HEK293 (cell line): Measurements from ENCODE around the gene ARMC8.

Experiments
- RBAK ChIP-seq: fragments of 450-650 bp; formaldehyde crosslinking; IDR thresholded peaks from 2 replicates; pipeline ENCODE4 v1.5.1; 2016; ENCODE audit warnings: missing biosample characterization, missing genetic modification characterization
- YY1 ChIP-seq: fragments of 450-650 bp; formaldehyde crosslinking; IDR thresholded peaks from 2 replicates; pipeline ENCODE4 v1.5.1; 2018; ENCODE audit warnings: missing biosample characterization, missing genetic modification characterization
- ZFHX2 ChIP-seq: fragments of 450-650 bp; formaldehyde crosslinking; conservative IDR thresholded peaks from 2 replicates; pipeline ENCODE4 v1.5.1; 2016; ENCODE audit warnings: missing biosample characterization, missing genetic modification characterization
- ZNF138 ChIP-seq: fragments of 450-650 bp; formaldehyde crosslinking; IDR thresholded peaks from 2 replicates; pipeline ENCODE4 v1.5.1; 2016; ENCODE audit warnings: missing biosample characterization, missing genetic modification characterization, borderline replicate concordance
- ZNF174 ChIP-seq: fragments of 450-650 bp; formaldehyde crosslinking; IDR thresholded peaks from 2 replicates; pipeline ENCODE4 v1.5.0; 2017; ENCODE audit warnings: missing biosample characterization, mild to moderate bottlenecking, missing genetic modification characterization
- ZNF202 ChIP-seq: fragments of 450-650 bp; formaldehyde crosslinking; IDR thresholded peaks from 2 replicates; pipeline ENCODE4 v1.5.1; 2016; ENCODE audit warnings: missing biosample characterization, missing genetic modification characterization, borderline replicate concordance
- ZNF513 ChIP-seq: fragments of 450-650 bp; IDR thresholded peaks from 2 replicates; pipeline ENCODE4 v1.5.1; 2018; ENCODE audit warnings: missing biosample characterization, missing genetic modification characterization
- ZNF654 ChIP-seq: fragments of 450-650 bp; formaldehyde crosslinking; IDR thresholded peaks from 2 replicates; pipeline ENCODE4 v1.5.1; 2016; ENCODE audit warnings: low read depth, missing biosample characterization, missing genetic modification characterization
- TF ChIP-seq, protein P1 (sequence below): fragments of 450-650 bp; formaldehyde crosslinking; IDR thresholded peaks from 2 replicates; pipeline ENCODE4 v1.5.1; 2016; ENCODE audit warnings: missing biosample characterization, missing genetic modification characterization
- TF ChIP-seq, protein P2 (sequence below): fragments of 450-650 bp; formaldehyde crosslinking; IDR thresholded peaks from 2 replicates; pipeline ENCODE4 v1.5.1; 2016; ENCODE audit warnings: missing biosample characterization, missing genetic modification characterization

DNA sequence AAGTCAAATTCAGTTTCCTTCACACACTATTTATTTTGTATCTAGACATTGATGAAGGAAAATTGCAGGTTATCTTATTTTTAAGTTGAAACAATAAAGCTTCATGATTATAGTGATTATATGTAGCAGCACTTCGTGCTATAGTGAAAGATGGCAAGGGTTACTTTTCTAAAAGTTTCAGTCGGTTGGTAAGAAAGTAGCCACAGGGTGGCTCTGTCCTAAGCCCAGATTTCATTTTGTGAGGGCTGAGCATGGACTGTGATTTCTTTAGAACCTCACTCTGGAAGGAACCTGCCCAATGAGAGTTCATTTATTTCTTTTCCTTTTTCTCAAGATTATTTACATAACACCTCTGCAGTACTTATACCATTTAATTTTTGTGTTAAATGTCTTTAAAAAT lies 76.0 kb downstream of the ARMC8 start:
- TF ChIP-seq ZNF138 (tag by site-specific recombination): no peak
- TF ChIP-seq ZNF174 (tag by site-specific recombination): no peak
- TF ChIP-seq, protein P1, sequence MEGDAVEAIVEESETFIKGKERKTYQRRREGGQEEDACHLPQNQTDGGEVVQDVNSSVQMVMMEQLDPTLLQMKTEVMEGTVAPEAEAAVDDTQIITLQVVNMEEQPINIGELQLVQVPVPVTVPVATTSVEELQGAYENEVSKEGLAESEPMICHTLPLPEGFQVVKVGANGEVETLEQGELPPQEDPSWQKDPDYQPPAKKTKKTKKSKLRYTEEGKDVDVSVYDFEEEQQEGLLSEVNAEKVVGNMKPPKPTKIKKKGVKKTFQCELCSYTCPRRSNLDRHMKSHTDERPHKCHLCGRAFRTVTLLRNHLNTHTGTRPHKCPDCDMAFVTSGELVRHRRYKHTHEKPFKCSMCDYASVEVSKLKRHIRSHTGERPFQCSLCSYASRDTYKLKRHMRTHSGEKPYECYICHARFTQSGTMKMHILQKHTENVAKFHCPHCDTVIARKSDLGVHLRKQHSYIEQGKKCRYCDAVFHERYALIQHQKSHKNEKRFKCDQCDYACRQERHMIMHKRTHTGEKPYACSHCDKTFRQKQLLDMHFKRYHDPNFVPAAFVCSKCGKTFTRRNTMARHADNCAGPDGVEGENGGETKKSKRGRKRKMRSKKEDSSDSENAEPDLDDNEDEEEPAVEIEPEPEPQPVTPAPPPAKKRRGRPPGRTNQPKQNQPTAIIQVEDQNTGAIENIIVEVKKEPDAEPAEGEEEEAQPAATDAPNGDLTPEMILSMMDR (tag by site-specific recombination): no peak
- TF ChIP-seq RBAK: no peak
- TF ChIP-seq, protein P2, sequence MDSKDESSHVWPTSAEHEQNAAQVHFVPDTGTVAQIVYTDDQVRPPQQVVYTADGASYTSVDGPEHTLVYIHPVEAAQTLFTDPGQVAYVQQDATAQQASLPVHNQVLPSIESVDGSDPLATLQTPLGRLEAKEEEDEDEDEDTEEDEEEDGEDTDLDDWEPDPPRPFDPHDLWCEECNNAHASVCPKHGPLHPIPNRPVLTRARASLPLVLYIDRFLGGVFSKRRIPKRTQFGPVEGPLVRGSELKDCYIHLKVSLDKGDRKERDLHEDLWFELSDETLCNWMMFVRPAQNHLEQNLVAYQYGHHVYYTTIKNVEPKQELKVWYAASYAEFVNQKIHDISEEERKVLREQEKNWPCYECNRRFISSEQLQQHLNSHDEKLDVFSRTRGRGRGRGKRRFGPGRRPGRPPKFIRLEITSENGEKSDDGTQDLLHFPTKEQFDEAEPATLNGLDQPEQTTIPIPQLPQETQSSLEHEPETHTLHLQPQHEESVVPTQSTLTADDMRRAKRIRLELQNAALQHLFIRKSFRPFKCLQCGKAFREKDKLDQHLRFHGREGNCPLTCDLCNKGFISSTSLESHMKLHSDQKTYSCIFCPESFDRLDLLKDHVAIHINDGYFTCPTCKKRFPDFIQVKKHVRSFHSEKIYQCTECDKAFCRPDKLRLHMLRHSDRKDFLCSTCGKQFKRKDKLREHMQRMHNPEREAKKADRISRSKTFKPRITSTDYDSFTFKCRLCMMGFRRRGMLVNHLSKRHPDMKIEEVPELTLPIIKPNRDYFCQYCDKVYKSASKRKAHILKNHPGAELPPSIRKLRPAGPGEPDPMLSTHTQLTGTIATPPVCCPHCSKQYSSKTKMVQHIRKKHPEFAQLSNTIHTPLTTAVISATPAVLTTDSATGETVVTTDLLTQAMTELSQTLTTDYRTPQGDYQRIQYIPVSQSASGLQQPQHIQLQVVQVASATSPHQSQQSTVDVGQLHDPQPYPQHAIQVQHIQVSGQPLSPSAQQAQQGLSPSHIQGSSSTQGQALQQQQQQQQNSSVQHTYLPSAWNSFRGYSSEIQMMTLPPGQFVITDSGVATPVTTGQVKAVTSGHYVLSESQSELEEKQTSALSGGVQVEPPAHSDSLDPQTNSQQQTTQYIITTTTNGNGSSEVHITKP (tag by site-specific recombination): no peak
- no peak for TF ChIP-seq ZNF202
- TF ChIP-seq ZNF654: no peak
- TF ChIP-seq ZFHX2 (tag by site-specific recombination): no peak
- no peak for TF ChIP-seq ZNF513 (tag by site-specific recombination)
- TF ChIP-seq YY1 (tag by site-specific recombination): no peak
